Posterior vena cava (tissue), 2 donors: ENCODE results near the gene JPT2. TPM values are rescaled to one million over a fixed set of nuclear protein-coding genes. Genes with fewer than 3 reads are reported as not detected.
"Not testable (repeated sequence)": the region's sequence is repeated elsewhere in the genome, so short reads cannot be mapped to it uniquely, and the experiment has no call there.

Source experiments
- DNase-seq: peaks from one replicate; pipeline ENCODE4 v3.0.0-alpha.2; 2020; ENCODE audit warnings: low spot score
- intact Hi-C, 2 donors: fragments of 100-400 bp; cut with DNase I; formaldehyde crosslinking; loops; one replicate each; pipeline versions ENCODE4 v1.14.1 to v1.14.2; 2022 to 2023
- total RNA-seq, 2 donors: library from RNA; stranded (reverse); fragmentation: NEBNext Ultra II Directional; extraction: Animal tissue kit (Norgen Biotek cat#: 25700); gene quantifications; one replicate each; pipeline ENCODE4 v1.2.1, GENCODE V29; 2021
- donor health status: DM: yes; HTN: yes; CAD: no.
- donor health status: DM: yes; HTN: yes; CAD: no.

Gene JPT2
- total RNA-seq, 2 donors from 2014 or later = 23.3 to 31.1 TPM

- DNase-seq = no peak
- intact Hi-C loops = no loop called here
Observed at GRCh38 chr16:1700246-1700645, 22.2 kb downstream of the JPT2 start.

- DNase-seq = no peak
- intact Hi-C loops = no loop called here
Observed at GRCh38 chr16:1701216-1701878, 23.3 kb downstream of the JPT2 start.

- intact Hi-C loops, DNase-seq: not testable (repeated sequence)
Observed at GRCh38 chr16:1705324-1705687, 27.2 kb downstream of the JPT2 start.

GRCh38 chr16:1705688-1706385 is 27.8 kb downstream of the JPT2 start, which contains the start of gene MAPK8IP3:
TSS of gene MAPK8IP3 (plus strand) at chr16:1706195. CDS start at chr16:1706340, 145 bp downstream.
- peak; percentile 97 for DNase-seq
- intact Hi-C loops = no loop called here

GRCh38 chr16:1706386-1707192 is 28.5 kb downstream of the JPT2 start:
- intact Hi-C loops = no loop called here
- peak; percentile 86 for DNase-seq

- DNase-seq = no peak
- intact Hi-C loops = no loop called here
Observed at GRCh38 chr16:1707193-1707790, 29.2 kb downstream of the JPT2 start.

GRCh38 chr16:1708083-1708767 is 30.1 kb downstream of the JPT2 start:
- no peak for DNase-seq
- intact Hi-C loops = no loop called here

- intact Hi-C loops = no loop called here
- no peak for DNase-seq
Observed at GRCh38 chr16:1708768-1709180, 30.7 kb downstream of the JPT2 start.

- peak; percentile 49 for DNase-seq
- intact Hi-C loops = no loop called here
Observed at GRCh38 chr16:1709356-1709755, 31.3 kb downstream of the JPT2 start.

GRCh38 chr16:1710811-1711507 is 32.9 kb downstream of the JPT2 start:
- intact Hi-C loops = no loop called here
- no peak for DNase-seq

- DNase-seq = peak; percentile 76
- intact Hi-C loops = no loop called here
Observed at GRCh38 chr16:1712791-1713261, 34.7 kb downstream of the JPT2 start.

GRCh38 chr16:1713331-1713730 is 35.3 kb downstream of the JPT2 start:
- intact Hi-C loops = no loop called here
- DNase-seq = peak; percentile 11

- intact Hi-C loops = no loop called here
- no peak for DNase-seq
Observed at GRCh38 chr16:1713933-1714332, 35.9 kb downstream of the JPT2 start.

- no peak for DNase-seq
- intact Hi-C loops = no loop called here
Observed at GRCh38 chr16:1715220-1715619, 37.1 kb downstream of the JPT2 start.

GRCh38 chr16:1718236-1718635 is 40.2 kb downstream of the JPT2 start:
- intact Hi-C loops, DNase-seq: not testable (repeated sequence)

GRCh38 chr16:1719559-1720229 is 41.6 kb downstream of the JPT2 start:
- DNase-seq, intact Hi-C loops: not testable (repeated sequence)

- intact Hi-C loops = no loop called here
- no peak for DNase-seq
Observed at GRCh38 chr16:1721372-1721771, 43.3 kb downstream of the JPT2 start.
